ENCODE measurements around the gene TXNL4A.

DNA sequence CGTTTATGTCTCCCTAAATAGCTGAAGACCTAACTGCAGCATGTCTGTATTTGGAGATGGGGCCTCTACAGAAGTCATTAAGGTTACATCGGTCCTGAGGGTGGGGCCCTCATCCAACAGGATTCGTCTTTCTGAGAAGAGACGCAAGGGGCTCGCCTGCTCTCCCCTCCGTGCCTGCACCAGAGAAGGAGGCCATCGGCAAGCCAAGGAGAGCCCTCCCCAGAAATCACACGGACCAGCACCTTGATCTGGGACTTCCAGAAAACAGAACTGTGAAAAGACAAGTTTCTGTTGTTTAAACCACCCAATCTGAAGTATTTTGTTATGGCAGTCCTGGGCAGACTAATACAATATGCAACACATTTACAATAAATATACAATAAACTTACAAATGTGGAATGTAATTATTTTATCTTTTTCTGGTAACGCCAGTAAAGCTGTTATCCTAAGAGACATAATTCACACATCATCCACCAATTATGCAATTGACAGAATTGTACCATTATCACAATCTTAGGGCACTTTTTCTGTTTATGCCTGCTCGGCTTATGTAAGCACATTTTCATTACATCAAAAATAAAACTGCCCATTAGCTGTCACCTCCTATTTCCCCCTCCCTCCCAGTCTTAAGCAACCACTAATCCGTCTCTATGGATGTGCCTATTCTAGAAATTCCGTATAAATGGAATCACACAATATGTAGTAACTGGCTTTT lies 17.8 kb downstream of the TXNL4A start:
- no peak for TF ChIP-seq POLR2A (IDR thresholded peaks at IDR 0.05)
- TF ChIP-seq, protein P1, sequence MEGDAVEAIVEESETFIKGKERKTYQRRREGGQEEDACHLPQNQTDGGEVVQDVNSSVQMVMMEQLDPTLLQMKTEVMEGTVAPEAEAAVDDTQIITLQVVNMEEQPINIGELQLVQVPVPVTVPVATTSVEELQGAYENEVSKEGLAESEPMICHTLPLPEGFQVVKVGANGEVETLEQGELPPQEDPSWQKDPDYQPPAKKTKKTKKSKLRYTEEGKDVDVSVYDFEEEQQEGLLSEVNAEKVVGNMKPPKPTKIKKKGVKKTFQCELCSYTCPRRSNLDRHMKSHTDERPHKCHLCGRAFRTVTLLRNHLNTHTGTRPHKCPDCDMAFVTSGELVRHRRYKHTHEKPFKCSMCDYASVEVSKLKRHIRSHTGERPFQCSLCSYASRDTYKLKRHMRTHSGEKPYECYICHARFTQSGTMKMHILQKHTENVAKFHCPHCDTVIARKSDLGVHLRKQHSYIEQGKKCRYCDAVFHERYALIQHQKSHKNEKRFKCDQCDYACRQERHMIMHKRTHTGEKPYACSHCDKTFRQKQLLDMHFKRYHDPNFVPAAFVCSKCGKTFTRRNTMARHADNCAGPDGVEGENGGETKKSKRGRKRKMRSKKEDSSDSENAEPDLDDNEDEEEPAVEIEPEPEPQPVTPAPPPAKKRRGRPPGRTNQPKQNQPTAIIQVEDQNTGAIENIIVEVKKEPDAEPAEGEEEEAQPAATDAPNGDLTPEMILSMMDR (IDR thresholded peaks at IDR 0.05), result no peak
